HL-60 (cell line): Measurements from ENCODE around the gene PCDHB7.
"Not testable (repeated sequence)": the region's sequence is repeated elsewhere in the genome, so short reads cannot be mapped to it uniquely, and the experiment has no call there.

ENCODE experiments used
- DNase-seq, 2 experiments: peaks; one replicate each; pipeline ENCODE4 v3.0.0-alpha.2; 2010 to 2020; ENCODE audit warnings: low read depth in 1 of 2, low spot score in 1 of 2
- H3K27ac ChIP-seq: fragments of 250-450 bp; sonication (Bioruptor Pico); replicated peaks from 2 replicates; pipeline ENCODE4 v1.5.1; 2020; ENCODE audit warnings: mild to moderate bottlenecking, moderate library complexity
- H3K27me3 ChIP-seq: fragments of 250-450 bp; sonication (Bioruptor Pico); 2 replicates; pipeline ENCODE4 v1.5.1; 2021; ENCODE audit warnings: mild to moderate bottlenecking, moderate library complexity; ENCODE audit not compliant: insufficient read depth, poor library complexity, severe bottlenecking
- H3K4me3 ChIP-seq: replicated peaks from 2 replicates; pipeline ENCODE4 v1.5.1; 2011; ENCODE audit warnings: mild to moderate bottlenecking, control low read depth, low read length; ENCODE audit not compliant: insufficient read depth
- GABPA ChIP-seq: IDR thresholded peaks from 2 replicates; pipeline ENCODE4 v1.6.1; 2012; ENCODE audit warnings: low read depth
- POLR2AphosphoS5 ChIP-seq: IDR thresholded peaks from 2 replicates; pipeline ENCODE4 v1.6.1; 2012; ENCODE audit warnings: low read depth
- SPI1 ChIP-seq: IDR thresholded peaks from 2 replicates; pipeline ENCODE4 v1.6.1; 2012; ENCODE audit warnings: low read depth, mild to moderate bottlenecking, borderline replicate concordance
- TF ChIP-seq, protein P1 (sequence below): IDR thresholded peaks from one replicate; pipeline ENCODE4 v1.5.1; 2011; ENCODE audit warnings: low read length, control low read depth, inconsistent platforms; ENCODE audit not compliant: insufficient read depth
- TF ChIP-seq, protein P2 (sequence below): IDR thresholded peaks from 2 replicates; pipeline ENCODE4 v1.6.1; 2012; ENCODE audit warnings: low read depth; ENCODE audit not compliant: insufficient replicate concordance

The PCDHB7 gene

DNA sequence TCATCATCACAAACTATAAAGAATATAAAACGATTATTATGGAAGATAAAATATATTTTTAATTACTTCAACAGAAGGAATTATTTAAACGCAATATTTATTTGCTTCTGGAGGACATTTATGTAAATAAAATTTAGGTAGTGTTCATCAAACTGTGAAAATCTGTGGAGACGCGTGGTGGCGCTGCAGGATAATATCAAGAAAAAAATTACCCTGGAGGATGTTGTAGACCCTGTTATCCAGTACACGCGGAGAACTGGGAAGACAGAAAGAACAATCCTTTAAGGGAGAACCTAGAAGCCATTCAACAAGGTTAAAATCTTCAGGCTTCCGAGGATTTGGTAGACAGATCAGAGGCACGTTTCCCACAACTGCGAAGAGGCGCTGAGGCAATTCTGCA, 36.0 kb downstream of the PCDHB7 start, which contains the start of gene PCDHB12:
Gene PCDHB12 (plus strand): TSS at position 242 of the 400 bp plus-strand sequence. CDS start 189 bp downstream, outside the sequence.
- TF ChIP-seq, protein P1, sequence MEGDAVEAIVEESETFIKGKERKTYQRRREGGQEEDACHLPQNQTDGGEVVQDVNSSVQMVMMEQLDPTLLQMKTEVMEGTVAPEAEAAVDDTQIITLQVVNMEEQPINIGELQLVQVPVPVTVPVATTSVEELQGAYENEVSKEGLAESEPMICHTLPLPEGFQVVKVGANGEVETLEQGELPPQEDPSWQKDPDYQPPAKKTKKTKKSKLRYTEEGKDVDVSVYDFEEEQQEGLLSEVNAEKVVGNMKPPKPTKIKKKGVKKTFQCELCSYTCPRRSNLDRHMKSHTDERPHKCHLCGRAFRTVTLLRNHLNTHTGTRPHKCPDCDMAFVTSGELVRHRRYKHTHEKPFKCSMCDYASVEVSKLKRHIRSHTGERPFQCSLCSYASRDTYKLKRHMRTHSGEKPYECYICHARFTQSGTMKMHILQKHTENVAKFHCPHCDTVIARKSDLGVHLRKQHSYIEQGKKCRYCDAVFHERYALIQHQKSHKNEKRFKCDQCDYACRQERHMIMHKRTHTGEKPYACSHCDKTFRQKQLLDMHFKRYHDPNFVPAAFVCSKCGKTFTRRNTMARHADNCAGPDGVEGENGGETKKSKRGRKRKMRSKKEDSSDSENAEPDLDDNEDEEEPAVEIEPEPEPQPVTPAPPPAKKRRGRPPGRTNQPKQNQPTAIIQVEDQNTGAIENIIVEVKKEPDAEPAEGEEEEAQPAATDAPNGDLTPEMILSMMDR, result no peak
- TF ChIP-seq, protein P2, sequence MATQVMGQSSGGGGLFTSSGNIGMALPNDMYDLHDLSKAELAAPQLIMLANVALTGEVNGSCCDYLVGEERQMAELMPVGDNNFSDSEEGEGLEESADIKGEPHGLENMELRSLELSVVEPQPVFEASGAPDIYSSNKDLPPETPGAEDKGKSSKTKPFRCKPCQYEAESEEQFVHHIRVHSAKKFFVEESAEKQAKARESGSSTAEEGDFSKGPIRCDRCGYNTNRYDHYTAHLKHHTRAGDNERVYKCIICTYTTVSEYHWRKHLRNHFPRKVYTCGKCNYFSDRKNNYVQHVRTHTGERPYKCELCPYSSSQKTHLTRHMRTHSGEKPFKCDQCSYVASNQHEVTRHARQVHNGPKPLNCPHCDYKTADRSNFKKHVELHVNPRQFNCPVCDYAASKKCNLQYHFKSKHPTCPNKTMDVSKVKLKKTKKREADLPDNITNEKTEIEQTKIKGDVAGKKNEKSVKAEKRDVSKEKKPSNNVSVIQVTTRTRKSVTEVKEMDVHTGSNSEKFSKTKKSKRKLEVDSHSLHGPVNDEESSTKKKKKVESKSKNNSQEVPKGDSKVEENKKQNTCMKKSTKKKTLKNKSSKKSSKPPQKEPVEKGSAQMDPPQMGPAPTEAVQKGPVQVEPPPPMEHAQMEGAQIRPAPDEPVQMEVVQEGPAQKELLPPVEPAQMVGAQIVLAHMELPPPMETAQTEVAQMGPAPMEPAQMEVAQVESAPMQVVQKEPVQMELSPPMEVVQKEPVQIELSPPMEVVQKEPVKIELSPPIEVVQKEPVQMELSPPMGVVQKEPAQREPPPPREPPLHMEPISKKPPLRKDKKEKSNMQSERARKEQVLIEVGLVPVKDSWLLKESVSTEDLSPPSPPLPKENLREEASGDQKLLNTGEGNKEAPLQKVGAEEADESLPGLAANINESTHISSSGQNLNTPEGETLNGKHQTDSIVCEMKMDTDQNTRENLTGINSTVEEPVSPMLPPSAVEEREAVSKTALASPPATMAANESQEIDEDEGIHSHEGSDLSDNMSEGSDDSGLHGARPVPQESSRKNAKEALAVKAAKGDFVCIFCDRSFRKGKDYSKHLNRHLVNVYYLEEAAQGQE, result no peak
- TF ChIP-seq SPI1 (no peak), POLR2AphosphoS5 (no peak), GABPA (no peak)
- Histone ChIP-seq H3K4me3 (no peak within 1 kb of the TSS), H3K27ac (no peak within 1 kb of the TSS), H3K27me3 (no peaks in the 10 kb centered on the region)
- no peak for DNase-seq

DNA sequence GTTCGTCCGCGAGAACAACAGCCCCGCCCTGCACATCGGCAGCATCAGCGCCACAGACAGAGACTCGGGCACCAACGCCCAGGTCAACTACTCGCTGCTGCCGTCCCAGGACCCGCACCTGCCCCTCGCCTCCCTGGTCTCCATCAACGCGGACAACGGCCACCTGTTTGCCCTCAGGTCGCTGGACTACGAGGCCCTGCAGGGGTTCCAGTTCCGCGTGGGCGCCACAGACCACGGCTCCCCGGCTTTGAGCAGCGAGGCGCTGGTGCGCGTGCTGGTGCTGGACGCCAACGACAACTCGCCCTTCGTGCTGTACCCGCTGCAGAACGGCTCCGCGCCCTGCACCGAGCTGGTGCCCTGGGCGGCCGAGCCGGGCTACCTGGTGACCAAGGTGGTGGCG, 37.8 kb downstream of the PCDHB7 start:
- H3K4me3 ChIP-seq, DNase-seq: not testable (repeated sequence)

DNA sequence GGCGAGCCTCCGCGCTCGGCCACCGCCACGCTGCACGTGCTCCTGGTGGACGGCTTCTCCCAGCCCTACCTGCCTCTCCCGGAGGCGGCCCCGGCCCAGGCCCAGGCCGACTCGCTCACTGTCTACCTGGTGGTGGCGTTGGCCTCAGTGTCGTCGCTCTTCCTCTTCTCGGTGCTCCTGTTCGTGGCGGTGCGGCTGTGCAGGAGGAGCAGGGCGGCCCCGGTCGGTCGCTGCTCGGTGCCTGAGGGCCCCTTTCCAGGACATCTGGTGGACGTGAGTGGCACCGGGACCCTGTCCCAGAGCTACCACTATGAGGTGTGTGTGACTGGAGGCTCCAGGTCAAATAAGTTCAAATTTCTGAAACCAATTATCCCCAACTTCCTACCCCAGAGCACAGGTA, 38.4 kb downstream of the PCDHB7 start:
- DNase-seq, H3K4me3 ChIP-seq, H3K27ac ChIP-seq, H3K27me3 ChIP-seq: not testable (repeated sequence)

More for the DNA sequence above, 37.8 kb downstream of the PCDHB7 start:
- H3K27me3 ChIP-seq, H3K27ac ChIP-seq: not testable (repeated sequence)

DNA sequence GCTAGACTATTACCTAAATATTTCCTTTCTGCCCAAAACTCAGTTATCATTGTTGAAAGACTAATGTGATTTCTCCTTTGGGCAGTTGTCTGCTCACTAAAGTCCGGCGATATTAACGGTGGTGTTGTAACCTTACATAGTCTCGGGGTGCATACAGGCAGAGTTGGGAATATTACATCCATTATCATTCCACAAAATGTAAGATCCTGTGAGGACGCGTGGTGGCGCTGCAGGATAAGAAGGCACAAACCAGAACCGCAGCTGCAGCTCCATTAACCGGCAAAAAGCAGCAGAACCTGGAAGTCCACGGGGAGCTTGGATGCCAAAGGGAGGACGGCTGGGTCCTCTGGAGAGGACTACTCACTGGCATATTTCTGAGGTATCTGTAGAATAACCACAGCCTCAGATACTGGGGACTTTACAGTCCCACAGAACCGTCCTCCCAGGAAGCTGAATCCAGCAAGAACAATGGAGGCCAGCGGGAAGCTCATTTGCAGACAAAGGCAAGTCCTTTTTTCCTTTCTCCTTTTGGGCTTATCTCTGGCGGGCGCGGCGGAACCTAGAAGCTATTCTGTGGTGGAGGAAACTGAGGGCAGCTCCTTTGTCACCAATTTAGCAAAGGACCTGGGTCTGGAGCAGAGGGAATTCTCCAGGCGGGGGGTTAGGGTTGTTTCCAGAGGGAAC, 41.4 kb downstream of the PCDHB7 start, which contains the start of gene PCDHB13:
Gene PCDHB13 (plus strand): TSS at position 264 of the 684 bp plus-strand sequence. CDS start 205 bp downstream, at position 469.
- H3K27me3 ChIP-seq, result not testable (repeated sequence)

DNA sequence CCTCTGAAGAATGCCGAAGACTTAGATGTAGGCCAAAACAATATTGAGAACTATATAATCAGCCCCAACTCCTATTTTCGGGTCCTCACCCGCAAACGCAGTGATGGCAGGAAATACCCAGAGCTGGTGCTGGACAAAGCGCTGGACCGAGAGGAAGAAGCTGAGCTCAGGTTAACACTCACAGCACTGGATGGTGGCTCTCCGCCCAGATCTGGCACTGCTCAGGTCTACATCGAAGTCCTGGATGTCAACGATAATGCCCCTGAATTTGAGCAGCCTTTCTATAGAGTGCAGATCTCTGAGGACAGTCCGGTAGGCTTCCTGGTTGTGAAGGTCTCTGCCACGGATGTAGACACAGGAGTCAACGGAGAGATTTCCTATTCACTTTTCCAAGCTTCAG, 42.1 kb downstream of the PCDHB7 start:
- DNase-seq, H3K27ac ChIP-seq, H3K4me3 ChIP-seq, H3K27me3 ChIP-seq: not testable (repeated sequence)

More for the DNA sequence above, 41.4 kb downstream of the PCDHB7 start, which contains the start of gene PCDHB13:
- H3K27ac ChIP-seq, H3K4me3 ChIP-seq, DNase-seq: not testable (repeated sequence)

DNA sequence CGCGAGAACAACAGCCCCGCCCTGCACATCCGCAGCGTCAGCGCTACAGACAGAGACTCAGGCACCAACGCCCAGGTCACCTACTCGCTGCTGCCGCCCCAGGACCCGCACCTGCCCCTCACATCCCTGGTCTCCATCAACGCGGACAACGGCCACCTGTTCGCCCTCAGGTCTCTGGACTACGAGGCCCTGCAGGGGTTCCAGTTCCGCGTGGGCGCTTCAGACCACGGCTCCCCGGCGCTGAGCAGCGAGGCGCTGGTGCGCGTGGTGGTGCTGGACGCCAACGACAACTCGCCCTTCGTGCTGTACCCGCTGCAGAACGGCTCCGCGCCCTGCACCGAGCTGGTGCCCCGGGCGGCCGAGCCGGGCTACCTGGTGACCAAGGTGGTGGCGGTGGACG, 43.1 kb downstream of the PCDHB7 start:
- H3K4me3 ChIP-seq, DNase-seq, H3K27me3 ChIP-seq, H3K27ac ChIP-seq: not testable (repeated sequence)

DNA sequence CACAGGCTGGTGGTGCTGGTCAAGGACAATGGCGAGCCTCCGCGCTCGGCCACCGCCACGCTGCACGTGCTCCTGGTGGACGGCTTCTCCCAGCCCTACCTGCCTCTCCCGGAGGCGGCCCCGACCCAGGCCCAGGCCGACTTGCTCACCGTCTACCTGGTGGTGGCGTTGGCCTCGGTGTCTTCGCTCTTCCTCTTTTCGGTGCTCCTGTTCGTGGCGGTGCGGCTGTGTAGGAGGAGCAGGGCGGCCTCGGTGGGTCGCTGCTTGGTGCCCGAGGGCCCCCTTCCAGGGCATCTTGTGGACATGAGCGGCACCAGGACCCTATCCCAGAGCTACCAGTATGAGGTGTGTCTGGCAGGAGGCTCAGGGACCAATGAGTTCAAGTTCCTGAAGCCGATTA, 43.6 kb downstream of the PCDHB7 start:
- H3K4me3 ChIP-seq, H3K27ac ChIP-seq, DNase-seq, H3K27me3 ChIP-seq: not testable (repeated sequence)
